Measurements from ENCODE around the gene ZNF605.

- TF ChIP-seq CTCF (IDR thresholded peaks at IDR 0.05) (no peak), POLR2AphosphoS5 (IDR thresholded peaks at IDR 0.05; ENCODE audit: low read depth, low read length) (no peak), SIN3A (IDR thresholded peaks at IDR 0.05; ENCODE audit: borderline replicate concordance, insufficient read depth, low read depth, low read length) (no peak), REST (IDR thresholded peaks at IDR 0.05; ENCODE audit: insufficient read depth in 1 of 2, low read depth in 2 of 2, low read length in 1 of 2) (no peak)
These were observed 37.4 kb downstream of the ZNF605 start for GRCh38 chr12:132918680-132919079.

Measured in Panc1 (cell line).